Memory B cell (primary cell): ENCODE results near the gene RNF217.

Source experiments
- ATAC-seq: fragments of 150-1000 bp; cut with Tn5 transposase; 2 replicates; pipeline ENCODE4 v1.10.0; 2021; ENCODE audit warnings: low read depth, mild to moderate bottlenecking, moderate library complexity
- DNase-seq, 2 donors: peaks; one replicate each; pipeline ENCODE4 v3.0.0; 2022; ENCODE audit warnings: low spot score in 2 of 2
- H3K27ac Mint-ChIP-seq: one replicate; pipeline ENCODE4 v1.8.0; 2022; ENCODE audit warnings: mild to moderate bottlenecking, moderate library complexity, mixed read lengths
- H3K27me3 Mint-ChIP-seq: one replicate; pipeline ENCODE4 v1.8.0; 2022; ENCODE audit warnings: mixed read lengths
- H3K36me3 Mint-ChIP-seq: one replicate; pipeline ENCODE4 v1.8.0; 2022; ENCODE audit warnings: mild to moderate bottlenecking, mixed read lengths
- H3K4me1 Mint-ChIP-seq: one replicate; pipeline ENCODE4 v1.8.0; 2022; ENCODE audit warnings: mixed read lengths
- H3K4me3 Mint-ChIP-seq: one replicate; pipeline ENCODE4 v1.8.0; 2022; ENCODE audit warnings: mild to moderate bottlenecking, moderate library complexity, mixed read lengths
- H3K9me3 Mint-ChIP-seq: one replicate; pipeline ENCODE4 v1.8.0; 2022; ENCODE audit warnings: mixed read lengths

Gene RNF217

DNA sequence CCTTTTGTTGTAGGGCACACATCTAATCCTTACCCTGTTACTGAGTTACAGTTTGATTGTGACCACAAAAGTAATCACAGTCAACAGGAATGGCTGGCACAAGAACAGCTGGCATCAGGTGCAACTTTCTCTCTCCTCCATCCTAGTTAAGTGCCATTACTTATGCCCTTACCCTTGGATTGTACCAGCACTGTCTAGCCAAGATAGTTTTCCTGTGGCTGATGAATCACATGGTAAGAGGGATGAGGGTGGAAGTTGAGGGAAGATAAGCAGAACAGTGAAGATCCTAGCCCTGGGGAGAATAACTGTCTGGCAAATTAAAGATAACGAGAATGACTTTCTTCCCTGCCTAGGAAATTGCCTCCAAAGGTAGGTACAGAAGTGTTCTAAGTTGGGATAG, 42.0 kb downstream of the RNF217 start:
- peaks cover 2% of the 10 kb centered on the region for H3K27me3 Mint-ChIP-seq

DNA sequence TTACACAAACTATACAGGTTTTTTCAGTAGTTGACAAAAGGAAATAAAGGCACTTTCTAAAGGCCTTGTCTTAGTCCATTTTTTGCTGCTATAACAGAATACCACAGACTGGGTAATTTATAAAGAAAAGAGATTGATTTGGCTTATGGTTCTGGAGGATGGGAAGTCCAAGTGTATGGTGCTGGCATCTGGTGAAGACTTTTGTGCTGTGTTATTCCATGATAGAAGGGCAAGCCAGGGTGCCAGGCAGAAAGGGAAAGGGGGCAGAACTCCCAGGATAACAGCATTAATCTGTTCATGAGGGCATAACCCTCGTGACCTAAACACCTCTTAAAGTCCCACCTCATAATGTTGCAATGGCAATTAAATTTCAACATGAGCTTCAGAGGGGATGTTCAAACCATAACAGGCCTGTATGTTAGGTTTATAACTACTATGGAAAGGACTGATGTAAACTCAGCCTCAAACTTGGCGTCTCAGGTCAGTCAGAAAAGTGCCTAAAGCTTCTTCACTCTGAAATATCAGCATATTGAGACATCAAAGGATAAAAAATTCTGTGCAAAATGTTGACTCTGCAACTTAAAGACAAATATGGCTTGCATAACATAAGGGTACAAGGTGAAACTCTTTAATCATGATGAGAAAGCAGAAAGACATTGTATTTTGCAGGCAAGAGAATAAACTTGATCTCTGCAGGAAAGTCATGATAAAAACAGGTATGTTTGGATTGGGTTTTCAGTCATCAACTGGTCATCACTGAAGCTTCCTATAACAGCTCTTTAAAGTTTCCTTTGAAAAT, 42.8 kb downstream of the RNF217 start:
- no peak for ATAC-seq
- H3K27ac Mint-ChIP-seq, result no peak overlapping the region
- H3K4me3 Mint-ChIP-seq, result no peak overlapping the region
- H3K36me3 Mint-ChIP-seq, result no peaks in the 10 kb centered on the region
- peaks cover 5% of the 10 kb centered on the region for H3K9me3 Mint-ChIP-seq
- H3K4me1 Mint-ChIP-seq, result no peaks in the 10 kb centered on the region
- DNase-seq, result no peak
- H3K27me3 Mint-ChIP-seq, result peaks cover 2% of the 10 kb centered on the region

More for the DNA sequence above, 42.0 kb downstream of the RNF217 start:
- no peak for ATAC-seq
- H3K9me3 Mint-ChIP-seq, result peaks cover 5% of the 10 kb centered on the region
- no peaks in the 10 kb centered on the region for H3K36me3 Mint-ChIP-seq
- H3K4me1 Mint-ChIP-seq, result no peaks in the 10 kb centered on the region
- H3K4me3 Mint-ChIP-seq, result no peak overlapping the region
- no peak for DNase-seq
- H3K27ac Mint-ChIP-seq, result no peak overlapping the region

DNA sequence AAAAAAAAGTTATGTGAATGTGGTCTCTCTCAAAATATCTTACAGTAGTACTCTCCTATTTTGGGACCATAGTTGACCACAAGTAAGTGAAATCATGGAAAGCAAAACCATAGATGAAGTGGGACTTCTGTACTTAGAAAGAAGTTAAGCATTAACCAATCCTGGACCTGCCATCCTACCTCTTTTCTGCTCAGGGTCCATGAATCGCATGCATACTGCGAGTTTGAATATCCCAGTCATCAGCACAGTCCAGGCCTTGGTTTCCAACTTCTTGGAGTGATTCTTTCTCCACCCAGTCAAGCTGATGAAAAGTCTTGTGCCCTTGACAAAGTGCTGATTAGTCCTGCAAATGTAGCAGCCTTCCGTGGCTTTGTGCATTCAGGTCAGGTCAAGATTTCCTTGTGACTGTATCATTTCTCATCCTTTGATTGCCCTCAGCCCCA, 46.0 kb downstream of the RNF217 start:
- H3K4me1 Mint-ChIP-seq, result no peaks in the 10 kb centered on the region
- H3K27me3 Mint-ChIP-seq, result no peaks in the 10 kb centered on the region
- no peak overlapping the region for H3K4me3 Mint-ChIP-seq
- no peak overlapping the region for H3K27ac Mint-ChIP-seq
- ATAC-seq (no peak), DNase-seq (no peak)
- H3K9me3 Mint-ChIP-seq, result peaks cover 2% of the 10 kb centered on the region
- H3K36me3 Mint-ChIP-seq, result no peaks in the 10 kb centered on the region

DNA sequence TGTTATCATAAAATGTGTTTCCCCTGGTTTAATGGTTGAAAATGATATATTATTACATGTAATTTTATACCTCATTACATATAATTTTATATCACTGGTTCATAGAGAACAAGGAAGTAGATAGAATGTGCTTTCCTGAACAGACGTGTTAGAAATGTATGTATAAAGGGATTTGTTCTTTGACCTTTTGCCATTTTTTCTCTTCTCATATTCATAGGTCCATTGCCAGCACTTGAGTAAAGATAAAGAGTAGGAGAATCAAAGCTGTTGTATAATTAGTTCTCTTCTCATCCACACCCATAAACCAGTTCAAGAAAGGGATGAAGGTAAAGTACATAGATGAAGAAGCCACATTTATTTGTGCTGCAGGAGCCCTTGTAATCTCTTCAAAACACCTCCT, 46.7 kb downstream of the RNF217 start:
- no peaks in the 10 kb centered on the region for H3K27me3 Mint-ChIP-seq
- H3K36me3 Mint-ChIP-seq, result no peaks in the 10 kb centered on the region
- no peaks in the 10 kb centered on the region for H3K4me1 Mint-ChIP-seq
- DNase-seq (no peak), ATAC-seq (no peak)
- H3K4me3 Mint-ChIP-seq, result no peak overlapping the region
- no peak overlapping the region for H3K27ac Mint-ChIP-seq
- peaks cover 2% of the 10 kb centered on the region for H3K9me3 Mint-ChIP-seq

DNA sequence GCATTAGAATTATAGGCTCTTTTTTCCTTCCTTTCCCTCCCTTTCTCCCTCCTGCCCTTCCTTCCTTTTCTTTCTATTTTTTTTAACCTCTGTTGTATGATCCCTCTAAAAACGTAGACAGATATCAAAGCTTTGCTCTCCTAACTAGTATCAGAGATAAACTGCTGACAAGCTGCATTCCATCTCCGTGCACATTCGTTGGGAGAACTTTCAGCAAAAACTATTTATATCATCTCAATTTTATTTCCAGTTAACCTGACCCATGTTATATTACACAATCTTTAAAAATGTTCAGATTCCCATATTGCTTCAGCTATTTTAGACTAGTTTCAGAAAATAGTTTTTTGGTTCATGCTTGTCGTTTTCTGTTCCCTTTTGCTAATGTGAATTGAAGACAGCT, 47.3 kb downstream of the RNF217 start:
- Mint-ChIP-seq H3K27ac (no peak overlapping the region), H3K36me3 (no peaks in the 10 kb centered on the region), H3K27me3 (no peaks in the 10 kb centered on the region), H3K4me3 (no peak overlapping the region), H3K4me1 (no peaks in the 10 kb centered on the region), H3K9me3 (peaks cover 2% of the 10 kb centered on the region)
- no peak for ATAC-seq
- no peak for DNase-seq

DNA sequence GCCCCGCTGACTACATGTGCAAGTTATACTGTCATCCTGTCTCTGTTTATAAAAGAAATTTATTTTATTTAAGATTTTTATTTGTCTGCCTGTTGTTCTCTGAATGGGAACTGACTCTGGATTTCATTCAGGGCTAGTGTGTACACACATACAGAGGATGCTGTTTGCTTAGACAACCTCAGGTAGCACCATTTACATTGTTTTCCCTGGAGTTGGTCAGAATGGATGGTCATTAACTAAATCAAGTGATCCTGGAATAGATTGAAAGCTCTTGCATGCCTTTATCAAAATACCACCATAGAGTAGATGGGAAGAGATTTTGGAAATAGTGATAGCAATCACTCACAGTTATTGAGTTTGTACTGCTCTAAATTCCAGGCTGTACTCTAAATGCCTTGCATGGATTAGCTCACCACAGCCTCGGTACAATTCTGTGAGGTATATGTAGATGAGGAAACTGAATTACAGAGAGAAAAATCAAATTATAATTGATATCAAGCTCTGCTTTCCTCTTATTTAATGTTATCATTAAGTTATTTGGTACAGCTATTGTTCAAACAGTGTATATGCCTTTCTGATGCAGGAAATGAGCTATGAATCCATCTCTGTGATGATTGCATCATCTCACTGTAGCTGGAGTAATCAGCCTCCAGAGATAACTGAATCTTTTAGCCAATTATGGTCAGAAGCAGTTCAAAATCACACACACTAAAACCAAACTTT, 51.9 kb downstream of the RNF217 start:
- ATAC-seq, result no peak
- H3K27ac Mint-ChIP-seq, result no peak overlapping the region
- H3K4me1 Mint-ChIP-seq, result no peaks in the 10 kb centered on the region
- no peak overlapping the region for H3K4me3 Mint-ChIP-seq
- no peak for DNase-seq
- no peaks in the 10 kb centered on the region for H3K9me3 Mint-ChIP-seq
- H3K36me3 Mint-ChIP-seq, result no peaks in the 10 kb centered on the region
- no peaks in the 10 kb centered on the region for H3K27me3 Mint-ChIP-seq

DNA sequence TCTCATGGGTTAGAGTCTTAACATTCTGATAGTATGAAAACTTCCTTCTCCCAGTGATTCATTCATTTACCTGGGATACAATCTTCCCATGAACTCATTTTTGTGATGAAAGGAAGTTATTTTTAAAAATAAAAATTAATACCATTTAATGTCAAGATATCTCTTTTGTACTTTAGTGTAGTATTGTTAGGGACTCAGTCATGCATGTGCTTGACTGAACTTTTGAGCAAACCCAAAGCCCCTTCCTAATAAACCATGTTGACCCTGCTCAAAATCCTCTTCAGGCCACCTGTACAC, 52.4 kb downstream of the RNF217 start:
- no peak overlapping the region for H3K27ac Mint-ChIP-seq
- H3K9me3 Mint-ChIP-seq, result no peaks in the 10 kb centered on the region
- H3K36me3 Mint-ChIP-seq, result no peaks in the 10 kb centered on the region
- DNase-seq (no peak), ATAC-seq (no peak)
- no peaks in the 10 kb centered on the region for H3K27me3 Mint-ChIP-seq
- no peaks in the 10 kb centered on the region for H3K4me1 Mint-ChIP-seq
- no peak overlapping the region for H3K4me3 Mint-ChIP-seq

DNA sequence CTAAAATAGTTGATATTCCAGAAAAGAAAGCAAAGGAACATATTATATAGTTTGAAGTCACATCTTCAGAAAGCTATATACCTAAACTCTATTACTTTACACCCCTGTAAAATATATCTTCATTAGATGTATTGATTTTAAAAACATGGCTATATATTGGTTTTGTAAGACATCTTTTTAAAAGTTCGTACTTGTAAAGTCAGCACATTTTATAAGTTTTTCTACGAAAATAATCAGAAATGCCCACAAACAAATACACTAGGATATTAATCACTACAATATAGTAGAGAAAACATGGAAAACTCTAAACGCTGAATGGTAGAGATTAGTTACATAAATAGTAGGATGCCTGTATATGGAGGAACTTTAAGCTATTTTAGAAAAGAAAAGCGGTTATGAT, 52.9 kb downstream of the RNF217 start:
- ATAC-seq (no peak), DNase-seq (no peak)
- Mint-ChIP-seq H3K27me3 (no peaks in the 10 kb centered on the region), H3K36me3 (no peaks in the 10 kb centered on the region), H3K9me3 (no peaks in the 10 kb centered on the region), H3K4me3 (no peak overlapping the region), H3K27ac (no peak overlapping the region), H3K4me1 (no peaks in the 10 kb centered on the region)

DNA sequence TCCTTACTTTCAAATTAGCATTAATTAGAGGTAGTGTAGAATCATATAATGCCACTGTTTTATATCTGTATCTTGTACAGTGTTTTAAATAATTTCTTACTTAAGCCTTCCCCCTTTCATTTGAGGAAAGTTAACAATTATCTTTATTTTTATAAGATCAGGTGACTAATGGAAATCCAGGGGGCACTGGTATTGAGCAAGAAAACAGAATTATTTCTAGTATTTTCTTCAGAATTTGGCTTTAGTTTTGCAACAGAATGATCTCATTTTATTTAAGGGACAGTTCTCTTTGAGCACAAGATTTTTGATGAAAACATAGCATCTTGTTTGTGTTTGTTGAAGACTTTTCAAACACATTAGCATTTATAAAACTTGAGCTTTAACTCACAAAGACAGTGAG, 55.9 kb downstream of the RNF217 start:
- H3K4me1 Mint-ChIP-seq, result no peaks in the 10 kb centered on the region
- H3K9me3 Mint-ChIP-seq, result no peaks in the 10 kb centered on the region
- no peaks in the 10 kb centered on the region for H3K36me3 Mint-ChIP-seq
- H3K4me3 Mint-ChIP-seq, result no peak overlapping the region
- no peak for ATAC-seq
- no peaks in the 10 kb centered on the region for H3K27me3 Mint-ChIP-seq
- no peak overlapping the region for H3K27ac Mint-ChIP-seq
- no peak for DNase-seq

DNA sequence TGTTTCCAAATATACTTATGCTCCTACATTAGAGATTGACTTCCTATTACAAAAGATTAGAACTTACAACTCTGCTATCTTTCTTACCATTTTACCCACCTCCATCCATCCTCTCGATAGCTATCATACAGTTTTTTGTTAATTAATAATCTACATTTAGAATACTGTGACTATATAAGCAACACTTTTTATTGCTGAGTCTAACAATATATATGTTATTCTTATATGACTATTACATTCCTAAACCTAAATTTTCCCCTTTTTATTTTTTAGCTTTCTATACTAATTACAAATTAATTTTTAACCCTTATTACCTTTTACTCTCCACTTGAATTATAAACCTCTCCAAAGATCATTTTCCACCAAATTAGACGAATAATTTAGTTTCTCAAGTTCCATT, 57.0 kb downstream of the RNF217 start:
- H3K36me3 Mint-ChIP-seq, result no peaks in the 10 kb centered on the region
- H3K4me3 Mint-ChIP-seq, result no peak overlapping the region
- H3K27me3 Mint-ChIP-seq, result no peaks in the 10 kb centered on the region
- H3K9me3 Mint-ChIP-seq, result no peaks in the 10 kb centered on the region
- H3K4me1 Mint-ChIP-seq, result no peaks in the 10 kb centered on the region
- H3K27ac Mint-ChIP-seq, result no peak overlapping the region
- DNase-seq (no peak), ATAC-seq (no peak)

DNA sequence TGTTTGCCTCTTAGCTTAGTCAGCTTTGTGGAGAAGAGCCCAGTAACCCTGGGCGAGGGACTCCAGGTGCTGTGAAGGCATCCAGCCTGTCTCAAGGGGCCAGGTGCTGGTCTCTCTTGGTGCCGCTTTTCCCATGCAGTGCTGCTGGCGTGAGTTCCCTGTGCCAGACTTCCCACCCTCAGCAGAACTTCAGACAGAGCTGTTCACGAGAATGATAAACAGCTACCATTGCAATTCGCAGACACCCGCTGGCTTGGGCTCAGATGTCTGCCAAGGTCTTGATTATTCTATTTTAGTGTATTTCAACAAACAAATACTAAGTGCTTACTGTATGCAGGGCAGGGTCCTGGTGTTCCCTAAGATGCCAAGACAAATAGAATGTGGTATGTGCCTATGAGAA, 57.7 kb downstream of the RNF217 start:
- Mint-ChIP-seq H3K9me3 (no peaks in the 10 kb centered on the region), H3K27me3 (no peaks in the 10 kb centered on the region), H3K4me3 (no peak overlapping the region), H3K36me3 (no peaks in the 10 kb centered on the region), H3K4me1 (no peaks in the 10 kb centered on the region), H3K27ac (no peak overlapping the region)
- DNase-seq, result no peak
- ATAC-seq, result no peak

DNA sequence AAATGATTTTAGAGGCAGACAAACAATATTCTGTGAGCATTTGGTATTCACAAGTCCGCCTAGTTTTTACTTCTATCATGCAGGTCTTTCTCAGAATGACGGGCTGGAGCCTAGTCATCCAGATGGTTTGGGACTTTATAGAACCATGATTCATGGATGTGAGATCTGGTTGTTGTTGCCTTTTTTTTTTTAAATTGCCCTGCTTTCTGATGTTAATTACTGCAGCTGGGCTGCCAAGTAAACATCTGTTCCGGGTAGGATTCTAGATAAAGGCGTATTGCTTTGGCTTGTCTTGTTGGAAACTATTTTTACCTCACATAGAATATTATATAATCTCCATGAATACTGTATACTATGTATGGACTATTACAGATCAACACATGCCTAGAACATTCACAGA, 58.1 kb downstream of the RNF217 start:
- DNase-seq (no peak), ATAC-seq (no peak)
- Mint-ChIP-seq H3K36me3 (no peaks in the 10 kb centered on the region), H3K4me3 (no peak overlapping the region), H3K4me1 (no peaks in the 10 kb centered on the region), H3K27me3 (no peaks in the 10 kb centered on the region), H3K27ac (no peak overlapping the region), H3K9me3 (no peaks in the 10 kb centered on the region)

DNA sequence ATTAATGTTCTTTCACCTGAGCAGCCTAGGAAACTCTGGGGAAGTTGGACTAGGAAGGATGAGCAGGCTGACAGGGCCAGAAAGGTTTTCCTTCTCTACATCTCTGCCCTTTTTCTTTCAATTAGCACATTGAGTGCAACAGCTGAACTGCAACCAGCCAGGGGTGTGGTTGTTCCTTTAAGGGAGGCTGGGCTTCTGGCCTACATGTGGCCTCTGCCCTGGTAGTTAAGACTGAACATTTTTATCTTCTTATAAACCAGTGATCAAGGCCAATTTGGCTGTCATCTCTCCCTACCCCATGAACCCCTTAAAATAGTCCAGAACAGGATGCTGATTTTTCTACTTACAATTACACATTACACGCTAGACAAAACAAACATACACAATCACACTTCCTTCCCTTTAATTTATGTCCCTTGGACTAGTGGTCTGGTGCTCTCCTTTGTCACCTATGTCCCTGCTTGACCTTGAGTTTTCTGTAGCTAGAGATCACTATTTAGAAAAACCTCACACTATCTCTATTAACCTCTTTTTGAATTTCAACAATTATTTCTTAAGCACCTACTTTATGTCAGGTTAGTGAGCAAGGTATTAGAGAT, 60.3 kb downstream of the RNF217 start:
- Mint-ChIP-seq H3K27ac (no peak overlapping the region), H3K4me3 (no peak overlapping the region), H3K27me3 (no peaks in the 10 kb centered on the region), H3K36me3 (no peaks in the 10 kb centered on the region), H3K9me3 (peaks cover 4% of the 10 kb centered on the region), H3K4me1 (no peaks in the 10 kb centered on the region)
- no peak for ATAC-seq
- no peak for DNase-seq

DNA sequence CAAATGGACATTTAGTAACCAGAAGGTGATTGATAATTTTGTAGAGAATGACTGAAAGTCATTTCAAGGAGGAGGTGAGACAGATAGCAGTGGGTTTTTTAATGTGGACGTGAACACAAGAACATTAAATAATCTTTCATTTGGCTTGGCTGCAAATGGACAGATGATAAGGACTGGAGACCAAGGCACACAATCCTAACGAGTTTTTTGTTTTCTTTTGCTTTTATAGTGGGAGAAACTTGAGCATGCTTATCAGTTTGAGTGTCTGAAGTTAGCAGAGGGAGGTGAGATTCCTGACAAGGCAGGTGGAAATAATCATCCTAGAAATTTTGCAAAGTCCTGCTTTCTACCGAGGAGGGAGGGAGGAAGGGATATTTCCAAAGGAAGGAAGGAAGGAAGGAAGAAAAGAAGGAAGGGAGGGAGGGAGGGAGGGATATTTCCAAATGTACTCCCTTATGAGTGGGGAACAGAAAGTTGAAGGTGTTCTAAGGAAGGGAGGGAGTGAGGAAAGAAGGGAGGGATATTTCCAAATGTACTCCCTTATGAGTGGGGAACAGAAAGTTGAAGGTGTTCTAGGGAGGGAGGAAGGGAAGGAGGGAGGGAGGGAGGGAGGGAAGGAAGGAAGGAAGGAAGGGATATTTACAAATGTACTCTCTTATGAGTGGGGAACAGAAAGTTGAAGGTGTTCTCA, 63.1 kb downstream of the RNF217 start:
- ATAC-seq (no peak), DNase-seq (no peak)
- Mint-ChIP-seq H3K36me3 (no peaks in the 10 kb centered on the region), H3K27me3 (no peaks in the 10 kb centered on the region), H3K4me1 (no peaks in the 10 kb centered on the region), H3K27ac (no peak overlapping the region), H3K4me3 (no peak overlapping the region), H3K9me3 (peaks cover 6% of the 10 kb centered on the region)
